OCI-LY1 (cell line): ENCODE data around the gene RASD1.

ENCODE experiments used
- CTCF ChIP-seq: fragments of 200-600 bp; sonication (generic), shearing (Covaris generic); IDR thresholded peaks from 2 replicates; pipeline ENCODE4 v1.5.1; 2017; ENCODE audit warnings: mild to moderate bottlenecking, antibody characterized with exemption, low read length, moderate library complexity, mixed read lengths
- EZH2 ChIP-seq: fragments of 200-600 bp; sonication (generic), shearing (Covaris generic); IDR thresholded peaks from 2 replicates; pipeline ENCODE4 v1.8.0; 2017; ENCODE audit warnings: borderline replicate concordance, mixed run types, mild to moderate bottlenecking, antibody characterized with exemption, low read length, moderate library complexity, mixed read lengths

GRCh38 chr17:17497065-17497844 is 1.1 kb upstream of the RASD1 start:
- peak; percentile 8; the same call in 1 of the 2 replicates for TF ChIP-seq CTCF
- TF ChIP-seq EZH2, result no peak
